Subcutaneous adipose tissue (tissue), 4 donors: ENCODE data around the gene SYT11. TPM values are rescaled to one million over a fixed set of nuclear protein-coding genes. Genes with fewer than 3 reads are reported as not detected.

Source experiments
- total RNA-seq, 4 donors: library from RNA; depleted of rRNA; stranded (reverse); fragments of >200 nt; gene quantifications; one replicate each; pipeline ENCODE4 v1.1.0, GENCODE V29; 2016
- TF ChIP-seq, protein P1 (sequence below): fragments of 450-650 bp; IDR thresholded peaks from one replicate; pipeline ENCODE4 v1.5.1; 2016; ENCODE audit warnings: low read depth, mild to moderate bottlenecking, control low read depth, antibody characterized with exemption, moderate library complexity

SYT11 gene
- total RNA-seq, 4 donors from 2014 or later: 4.3 to 13.8 (median 5.2) TPM

DNA sequence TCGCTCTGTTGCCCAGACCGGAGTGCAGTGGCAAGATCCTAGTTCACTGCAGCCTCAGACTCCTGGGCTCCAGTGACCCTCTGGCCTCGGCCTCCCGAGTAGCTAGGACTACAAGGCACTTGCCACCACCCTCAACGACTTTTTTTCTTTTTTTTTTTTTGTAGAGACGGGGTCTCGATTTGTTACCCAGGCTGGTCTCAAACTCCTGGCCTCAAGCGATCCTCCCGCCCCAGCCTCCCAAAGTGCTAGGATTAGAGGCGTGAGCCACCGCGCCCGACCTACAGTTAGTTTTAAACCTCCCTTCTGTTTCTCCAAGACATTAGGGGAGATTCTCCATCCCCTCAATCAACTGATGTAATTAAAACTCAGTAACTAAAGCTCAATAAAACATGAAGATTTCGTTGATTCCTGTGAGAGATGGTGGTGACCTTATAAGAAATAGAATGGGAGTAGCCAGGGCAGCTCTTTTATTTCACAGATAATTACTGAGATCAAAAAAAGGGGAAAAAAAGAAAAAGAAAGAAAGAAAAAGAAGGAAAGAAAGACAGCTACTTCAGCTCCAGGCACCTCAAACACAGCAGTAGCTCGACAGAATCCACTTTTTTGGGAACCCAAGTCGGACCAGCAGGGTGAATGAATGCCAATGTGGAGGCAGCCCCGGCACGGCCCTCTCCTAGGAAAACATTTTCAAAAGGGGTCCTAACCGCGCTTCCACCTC lies 3.0 kb upstream of the SYT11 start:
- TF ChIP-seq, protein P1, sequence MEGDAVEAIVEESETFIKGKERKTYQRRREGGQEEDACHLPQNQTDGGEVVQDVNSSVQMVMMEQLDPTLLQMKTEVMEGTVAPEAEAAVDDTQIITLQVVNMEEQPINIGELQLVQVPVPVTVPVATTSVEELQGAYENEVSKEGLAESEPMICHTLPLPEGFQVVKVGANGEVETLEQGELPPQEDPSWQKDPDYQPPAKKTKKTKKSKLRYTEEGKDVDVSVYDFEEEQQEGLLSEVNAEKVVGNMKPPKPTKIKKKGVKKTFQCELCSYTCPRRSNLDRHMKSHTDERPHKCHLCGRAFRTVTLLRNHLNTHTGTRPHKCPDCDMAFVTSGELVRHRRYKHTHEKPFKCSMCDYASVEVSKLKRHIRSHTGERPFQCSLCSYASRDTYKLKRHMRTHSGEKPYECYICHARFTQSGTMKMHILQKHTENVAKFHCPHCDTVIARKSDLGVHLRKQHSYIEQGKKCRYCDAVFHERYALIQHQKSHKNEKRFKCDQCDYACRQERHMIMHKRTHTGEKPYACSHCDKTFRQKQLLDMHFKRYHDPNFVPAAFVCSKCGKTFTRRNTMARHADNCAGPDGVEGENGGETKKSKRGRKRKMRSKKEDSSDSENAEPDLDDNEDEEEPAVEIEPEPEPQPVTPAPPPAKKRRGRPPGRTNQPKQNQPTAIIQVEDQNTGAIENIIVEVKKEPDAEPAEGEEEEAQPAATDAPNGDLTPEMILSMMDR: no peak

DNA sequence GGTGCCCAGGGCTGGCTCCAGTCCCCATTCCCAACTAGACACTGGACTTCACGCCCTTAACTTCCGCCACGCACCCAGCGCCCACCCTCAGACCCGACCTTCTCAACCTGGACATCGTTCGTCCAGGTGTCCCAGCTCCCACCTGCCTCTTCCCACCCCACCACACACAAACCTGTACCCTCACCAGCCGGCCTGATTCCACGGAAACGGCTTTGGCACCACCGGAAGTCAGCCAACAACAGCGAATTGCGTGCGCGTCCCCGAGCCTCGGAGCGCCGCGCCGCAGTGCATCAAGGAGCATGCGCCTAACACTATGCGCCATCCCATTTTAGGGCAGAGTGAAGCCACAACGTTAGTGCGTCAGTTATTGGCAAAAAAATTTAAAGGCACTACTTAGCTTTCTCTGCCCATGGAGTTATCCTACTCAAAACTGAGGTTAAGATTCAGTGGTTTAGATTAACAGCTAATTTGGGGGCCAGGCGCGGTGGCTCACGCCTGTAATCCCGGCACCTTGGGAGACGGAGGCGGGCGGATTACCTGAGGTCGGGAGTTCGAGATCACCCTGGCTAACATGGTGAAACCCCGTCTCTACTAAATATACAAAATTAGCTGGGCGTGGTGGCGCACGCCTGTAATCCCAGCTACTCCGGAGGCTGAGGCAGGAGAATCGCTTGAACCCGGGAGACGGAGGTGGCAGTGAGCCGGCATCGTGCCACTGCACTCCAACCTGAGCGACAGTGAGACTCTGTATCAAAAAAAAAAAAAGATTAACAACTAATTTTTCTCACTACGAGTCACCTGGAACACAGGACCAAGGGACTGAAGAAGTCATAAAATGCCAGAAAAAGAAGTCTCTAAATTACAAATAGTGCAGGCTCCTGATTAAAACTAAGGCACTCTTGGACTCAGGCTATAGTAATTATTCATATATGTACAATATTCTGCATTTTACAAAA lies 2.1 kb upstream of the SYT11 start, which contains the start of gene GON4L:
Gene GON4L, minus strand, starts transcription at position 240 of the 956 bp plus-strand sequence. CDS start 3,434 bp downstream, outside the sequence.
- TF ChIP-seq, protein P1: no peak

GRCh38 chr1:155858800-155859233 lies 550 bp upstream of the SYT11 start:
- TF ChIP-seq, protein P1: no peak

GRCh38 chr1:155859881-155860871 lies 809 bp downstream of the SYT11 start:
- TF ChIP-seq, protein P1: no peak

GRCh38 chr1:155860970-155861510 lies 1.7 kb downstream of the SYT11 start:
- TF ChIP-seq, protein P1: no peak

DNA sequence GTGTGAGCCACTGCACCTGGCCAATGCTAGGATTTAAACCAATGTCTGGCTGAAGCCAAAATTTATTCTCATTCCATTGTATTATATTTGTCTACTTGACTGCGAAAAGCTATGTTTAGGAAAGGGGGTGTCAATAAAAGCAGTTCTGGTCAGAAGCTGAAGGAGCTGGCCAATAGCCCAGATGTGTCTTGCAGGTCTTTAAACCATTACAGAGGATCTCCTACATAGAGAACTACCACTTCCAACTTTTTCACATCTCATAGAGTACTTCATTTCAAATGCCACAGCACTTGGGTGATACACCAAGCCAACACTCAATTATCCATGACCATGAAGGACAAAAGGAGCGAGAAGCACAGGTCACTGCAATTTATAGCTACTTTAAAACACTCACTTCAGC lies 2.5 kb downstream of the SYT11 start:
- TF ChIP-seq, protein P1: no peak
